ENCODE data around the gene UGT1A8. TPM values are rescaled to one million over a fixed set of nuclear protein-coding genes. Genes with fewer than 3 reads are reported as not detected.

Gene UGT1A8
- total and polyA plus RNA-seq, 2 of the 4 experiments (the other 2 are of a cell fraction), result not detected

DNA sequence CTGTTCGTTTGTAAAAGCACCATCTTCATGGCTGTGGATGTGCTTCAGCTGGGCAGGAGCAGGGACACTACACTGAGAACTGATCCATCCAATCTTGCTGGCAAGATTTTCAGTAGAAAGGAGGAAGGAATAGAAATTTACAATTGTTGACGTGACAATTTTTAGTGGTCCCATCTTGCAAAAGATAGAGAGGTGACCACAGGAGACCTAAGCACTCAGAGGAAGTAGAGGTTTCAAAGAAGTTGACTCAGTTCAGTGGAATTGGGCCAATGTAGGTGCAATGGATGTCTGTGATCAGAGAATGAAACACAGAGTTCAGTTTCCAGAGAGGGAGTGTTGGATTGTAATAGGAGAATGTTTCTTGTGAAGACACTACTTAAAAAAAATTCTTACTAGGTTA, 96.7 kb downstream of the UGT1A8 start:
- H2AK5ac ChIP-seq (ENCODE audit: low read depth, low read length), result no peak overlapping the region
- H3K36me3 ChIP-seq (ENCODE audit: control insufficient read depth, insufficient read depth, low read length), result no peaks in the 10 kb centered on the region
- no peak overlapping the region for H4K8ac ChIP-seq (ENCODE audit: low read depth in 2 of 2, low read length in 2 of 2)
- H3K4ac ChIP-seq (ENCODE audit: low read depth, low read length), result no peak overlapping the region
- H3K9ac ChIP-seq (ENCODE audit: low read depth, low read length), result no peak overlapping the region
- WGBS, 2 experiments (ENCODE audit: extremely low coverage in 2 of 2, insufficient read length in 1 of 2), result 100% methylated on average over 1 of the region's 2 CpGs; no CpG with 5 or more reads in 1 of the 2 experiments
- dilution Hi-C loops (cut with HindIII; ENCODE audit: low sequenced_read_pairs, unreplicated experiment) (no loop called here), intact Hi-C loops (cut with micrococcal nuclease) (loop anchor here (1.0 to 5.0 kb wide), 4 partner anchors 157 to 1403 kb away; no protein-coding TSS in a partner anchor), in situ Hi-C loops (cut with MboI; ENCODE audit: low sequenced_read_pairs) (loop anchor here (5.0 kb wide), 1 partner anchor 267 kb away; no protein-coding TSS in a partner anchor)
- no peak overlapping the region for H2BK20ac ChIP-seq (ENCODE audit: low read depth, low read length)
- H3K4me1 ChIP-seq (ENCODE audit: control insufficient read depth, insufficient read depth, low read length), result no peaks in the 10 kb centered on the region
- TF ChIP-seq POLR2A (IDR thresholded peaks at IDR 0.05; ENCODE audit: low read depth, low read length) (no peak), CEBPB (IDR thresholded peaks at IDR 0.05; ENCODE audit: low read depth, low read length) (no peak), MXI1 (IDR thresholded peaks at IDR 0.05; ENCODE audit: borderline replicate concordance, low read depth, low read length) (no peak), RFX5 (IDR thresholded peaks at IDR 0.05; ENCODE audit: low read depth, low read length) (no peak), CHD1 (IDR thresholded peaks at IDR 0.05; ENCODE audit: low read depth, low read length) (no peak), BHLHE40 (IDR thresholded peaks at IDR 0.05; ENCODE audit: low read depth, low read length) (no peak), MAZ (IDR thresholded peaks at IDR 0.05; ENCODE audit: borderline replicate concordance, low read depth, low read length) (no peak), RAD21 (IDR thresholded peaks at IDR 0.05; ENCODE audit: low read length) (no peak)
- TF ChIP-seq, protein P1, sequence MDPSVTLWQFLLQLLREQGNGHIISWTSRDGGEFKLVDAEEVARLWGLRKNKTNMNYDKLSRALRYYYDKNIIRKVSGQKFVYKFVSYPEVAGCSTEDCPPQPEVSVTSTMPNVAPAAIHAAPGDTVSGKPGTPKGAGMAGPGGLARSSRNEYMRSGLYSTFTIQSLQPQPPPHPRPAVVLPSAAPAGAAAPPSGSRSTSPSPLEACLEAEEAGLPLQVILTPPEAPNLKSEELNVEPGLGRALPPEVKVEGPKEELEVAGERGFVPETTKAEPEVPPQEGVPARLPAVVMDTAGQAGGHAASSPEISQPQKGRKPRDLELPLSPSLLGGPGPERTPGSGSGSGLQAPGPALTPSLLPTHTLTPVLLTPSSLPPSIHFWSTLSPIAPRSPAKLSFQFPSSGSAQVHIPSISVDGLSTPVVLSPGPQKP (IDR thresholded peaks at IDR 0.05; ENCODE audit: borderline replicate concordance, low read depth, low read length), result no peak
- TF ChIP-seq, protein P2, sequence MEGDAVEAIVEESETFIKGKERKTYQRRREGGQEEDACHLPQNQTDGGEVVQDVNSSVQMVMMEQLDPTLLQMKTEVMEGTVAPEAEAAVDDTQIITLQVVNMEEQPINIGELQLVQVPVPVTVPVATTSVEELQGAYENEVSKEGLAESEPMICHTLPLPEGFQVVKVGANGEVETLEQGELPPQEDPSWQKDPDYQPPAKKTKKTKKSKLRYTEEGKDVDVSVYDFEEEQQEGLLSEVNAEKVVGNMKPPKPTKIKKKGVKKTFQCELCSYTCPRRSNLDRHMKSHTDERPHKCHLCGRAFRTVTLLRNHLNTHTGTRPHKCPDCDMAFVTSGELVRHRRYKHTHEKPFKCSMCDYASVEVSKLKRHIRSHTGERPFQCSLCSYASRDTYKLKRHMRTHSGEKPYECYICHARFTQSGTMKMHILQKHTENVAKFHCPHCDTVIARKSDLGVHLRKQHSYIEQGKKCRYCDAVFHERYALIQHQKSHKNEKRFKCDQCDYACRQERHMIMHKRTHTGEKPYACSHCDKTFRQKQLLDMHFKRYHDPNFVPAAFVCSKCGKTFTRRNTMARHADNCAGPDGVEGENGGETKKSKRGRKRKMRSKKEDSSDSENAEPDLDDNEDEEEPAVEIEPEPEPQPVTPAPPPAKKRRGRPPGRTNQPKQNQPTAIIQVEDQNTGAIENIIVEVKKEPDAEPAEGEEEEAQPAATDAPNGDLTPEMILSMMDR (conservative IDR thresholded peaks at IDR 0.05; ENCODE audit: low read depth, low read length), result no peak
- H3K14ac ChIP-seq (replicated peaks; ENCODE audit: low read depth, low read length), result no peak overlapping the region
- H2BK15ac ChIP-seq (ENCODE audit: low read depth, low read length), result no peak overlapping the region
- H3K27me3 ChIP-seq (ENCODE audit: control insufficient read depth, insufficient read depth, low read length), result peaks cover 4% of the 10 kb centered on the region; the same call in 1 of the 2 replicates
- ChIA-PET CTCF (no interaction called here), POLR2A (ENCODE audit: unreplicated experiment) (no interaction called here)
- no peak for ATAC-seq (ENCODE audit: low read depth)
- H4K91ac ChIP-seq (ENCODE audit: insufficient read depth, low read depth, low read length), result no peak overlapping the region
- H2AFZ ChIP-seq (replicated peaks; ENCODE audit: low read length, poor library complexity), result no peak overlapping the region
- H3K9me3 ChIP-seq (ENCODE audit: control insufficient read depth, insufficient read depth, low read length), result no peaks in the 10 kb centered on the region
- DNase-seq, result no peak
- no peak overlapping the region for H3K56ac ChIP-seq (ENCODE audit: extremely low read depth, insufficient read depth, low read length)
- no peak overlapping the region for H3K23ac ChIP-seq (ENCODE audit: low read depth, low read length)
- no peak overlapping the region for H2BK120ac ChIP-seq (ENCODE audit: low read depth, low read length)
- H2BK5ac ChIP-seq (ENCODE audit: low read depth, low read length, poor library complexity, severe bottlenecking), result no peak overlapping the region
- H3K27ac ChIP-seq (ENCODE audit: insufficient read depth, low read length), result no peak overlapping the region
- H3K9me1 ChIP-seq (ENCODE audit: insufficient read depth, low read length), result no peaks in the 10 kb centered on the region
- H3K79me1 ChIP-seq (ENCODE audit: low read depth in 1 of 2, low read length in 2 of 2), result no peaks in the 10 kb centered on the region
- no peaks in the 10 kb centered on the region for H4K20me1 ChIP-seq (ENCODE audit: insufficient read depth, low read length)
- H3K18ac ChIP-seq (ENCODE audit: low read depth, low read length), result no peak overlapping the region
- H3K4me3 ChIP-seq (ENCODE audit: insufficient read depth, low read depth, low read length), result no peak overlapping the region
- H4K5ac ChIP-seq (ENCODE audit: low read depth, low read length), result no peak overlapping the region
- BruUV-seq (replicated peaks), result no TSS peak
- H3K4me2 ChIP-seq (ENCODE audit: low read depth, low read length), result no peak overlapping the region
- H2AK9ac ChIP-seq (replicated peaks; ENCODE audit: low read depth, low read length, poor library complexity), result no peak overlapping the region

Data from IMR-90 (cell line).